Progenitor cell of endocrine pancreas (in vitro differentiated cells): ENCODE results near the gene TES. TPM values are rescaled to one million over a fixed set of nuclear protein-coding genes. Genes with fewer than 3 reads are reported as not detected.

Source experiments
- DNase-seq: peaks from one replicate; pipeline ENCODE4 v3.0.0; 2021; ENCODE audit warnings: low spot score; ENCODE audit not compliant: unreplicated experiment
- H3K27ac Mint-ChIP-seq: 2 replicates; pipeline ENCODE4 v1.8.0; 2021; ENCODE audit warnings: mild to moderate bottlenecking, moderate library complexity, mixed read lengths
- H3K27me3 Mint-ChIP-seq: 2 replicates; pipeline ENCODE4 v1.8.0; 2021; ENCODE audit warnings: mixed read lengths
- H3K36me3 Mint-ChIP-seq: 2 replicates; pipeline ENCODE4 v1.8.0; 2022; ENCODE audit warnings: mixed read lengths; ENCODE audit not compliant: insufficient read depth
- H3K4me1 Mint-ChIP-seq: 2 replicates; pipeline ENCODE4 v1.8.0; 2021; ENCODE audit warnings: low read depth, mixed read lengths
- H3K4me3 Mint-ChIP-seq: 2 replicates; pipeline ENCODE4 v1.8.0; 2021; ENCODE audit warnings: low read depth, mild to moderate bottlenecking, moderate library complexity, mixed read lengths
- H3K9me3 Mint-ChIP-seq: 2 replicates; pipeline ENCODE4 v1.8.0; 2021; ENCODE audit warnings: low read depth, mixed read lengths
- total RNA-seq: library from RNA; stranded (reverse); gene quantifications from 2 replicates; pipeline ENCODE4 v1.2.1, GENCODE V29; 2021
- TF ChIP-seq, protein P1 (sequence below): fragments of 200-600 bp; sonication (generic); IDR thresholded peaks from one replicate; pipeline ENCODE4 v1.5.0; 2021; ENCODE audit warnings: antibody characterized with exemption, mild to moderate bottlenecking; ENCODE audit not compliant: unreplicated experiment

Gene TES
- total RNA-seq, 1 donor from 2014 or later = 123 TPM

DNA sequence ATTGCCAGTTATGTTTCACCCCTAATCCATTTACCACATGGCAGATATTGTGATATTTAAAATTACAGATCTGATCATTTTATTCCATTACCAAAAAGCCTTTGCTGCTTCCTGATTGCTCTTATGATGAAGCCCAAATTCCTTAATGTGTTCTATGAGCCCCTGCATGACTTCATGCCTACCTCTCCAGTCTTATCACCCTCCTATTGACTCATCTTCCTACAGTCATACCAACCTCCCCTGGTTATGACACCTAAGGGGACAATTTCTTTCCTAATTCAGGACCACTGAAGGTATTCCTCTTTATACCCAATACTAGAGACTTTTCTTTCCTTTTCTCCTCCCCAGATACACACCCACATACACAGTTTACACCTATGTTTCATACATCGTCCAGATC, 36.0 kb downstream of the TES start:
- TF ChIP-seq, protein P1, sequence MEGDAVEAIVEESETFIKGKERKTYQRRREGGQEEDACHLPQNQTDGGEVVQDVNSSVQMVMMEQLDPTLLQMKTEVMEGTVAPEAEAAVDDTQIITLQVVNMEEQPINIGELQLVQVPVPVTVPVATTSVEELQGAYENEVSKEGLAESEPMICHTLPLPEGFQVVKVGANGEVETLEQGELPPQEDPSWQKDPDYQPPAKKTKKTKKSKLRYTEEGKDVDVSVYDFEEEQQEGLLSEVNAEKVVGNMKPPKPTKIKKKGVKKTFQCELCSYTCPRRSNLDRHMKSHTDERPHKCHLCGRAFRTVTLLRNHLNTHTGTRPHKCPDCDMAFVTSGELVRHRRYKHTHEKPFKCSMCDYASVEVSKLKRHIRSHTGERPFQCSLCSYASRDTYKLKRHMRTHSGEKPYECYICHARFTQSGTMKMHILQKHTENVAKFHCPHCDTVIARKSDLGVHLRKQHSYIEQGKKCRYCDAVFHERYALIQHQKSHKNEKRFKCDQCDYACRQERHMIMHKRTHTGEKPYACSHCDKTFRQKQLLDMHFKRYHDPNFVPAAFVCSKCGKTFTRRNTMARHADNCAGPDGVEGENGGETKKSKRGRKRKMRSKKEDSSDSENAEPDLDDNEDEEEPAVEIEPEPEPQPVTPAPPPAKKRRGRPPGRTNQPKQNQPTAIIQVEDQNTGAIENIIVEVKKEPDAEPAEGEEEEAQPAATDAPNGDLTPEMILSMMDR = no peak
- Mint-ChIP-seq H3K36me3 (peaks cover 62% of the 10 kb centered on the region), H3K4me3 (no peak overlapping the region), H3K9me3 (peaks cover 17% of the 10 kb centered on the region), H3K4me1 (no peaks in the 10 kb centered on the region), H3K27me3 (no peaks in the 10 kb centered on the region), H3K27ac (peak overlapping the region; percentile 6)
- DNase-seq = no peak

DNA sequence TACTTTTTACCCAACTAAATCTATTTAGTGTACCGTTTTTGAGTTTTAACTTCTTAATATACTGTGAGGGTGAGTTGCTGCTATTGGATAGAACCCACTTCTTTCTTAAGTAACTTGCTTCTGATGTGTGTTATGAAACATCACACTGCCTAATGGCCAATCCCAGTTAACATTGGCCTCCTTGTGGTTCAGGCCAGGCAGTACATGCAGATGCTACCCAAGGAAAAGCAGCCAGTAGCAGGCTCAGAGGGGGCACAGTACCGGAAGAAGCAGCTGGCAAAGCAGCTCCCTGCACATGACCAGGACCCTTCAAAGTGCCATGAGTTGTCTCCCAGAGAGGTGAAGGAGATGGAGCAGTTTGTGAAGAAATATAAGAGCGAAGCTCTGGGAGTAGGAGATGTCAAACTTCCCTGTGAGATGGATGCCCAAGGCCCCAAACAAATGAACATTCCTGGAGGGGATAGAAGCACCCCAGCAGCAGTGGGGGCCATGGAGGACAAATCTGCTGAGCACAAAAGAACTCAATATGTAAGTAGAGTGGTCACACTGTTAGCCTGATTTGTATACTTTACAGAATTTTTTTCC, 39.7 kb downstream of the TES start:
- Mint-ChIP-seq H3K4me3 (no peak overlapping the region), H3K27ac (no peak overlapping the region), H3K27me3 (no peaks in the 10 kb centered on the region), H3K4me1 (no peaks in the 10 kb centered on the region), H3K9me3 (peaks cover 9% of the 10 kb centered on the region), H3K36me3 (peaks cover 57% of the 10 kb centered on the region)
- no peak for DNase-seq
- TF ChIP-seq, protein P1 = peak; percentile 54

- Mint-ChIP-seq H3K4me3 (no peak overlapping the region), H3K4me1 (no peaks in the 10 kb centered on the region), H3K27me3 (no peaks in the 10 kb centered on the region), H3K9me3 (peaks cover 3% of the 10 kb centered on the region), H3K27ac (no peak overlapping the region), H3K36me3 (peaks cover 47% of the 10 kb centered on the region)
- DNase-seq = no peak
- TF ChIP-seq, protein P1 = no peak
Measured at GRCh38 chr7:116251675-116252074, 41.3 kb downstream of the TES start.

DNA sequence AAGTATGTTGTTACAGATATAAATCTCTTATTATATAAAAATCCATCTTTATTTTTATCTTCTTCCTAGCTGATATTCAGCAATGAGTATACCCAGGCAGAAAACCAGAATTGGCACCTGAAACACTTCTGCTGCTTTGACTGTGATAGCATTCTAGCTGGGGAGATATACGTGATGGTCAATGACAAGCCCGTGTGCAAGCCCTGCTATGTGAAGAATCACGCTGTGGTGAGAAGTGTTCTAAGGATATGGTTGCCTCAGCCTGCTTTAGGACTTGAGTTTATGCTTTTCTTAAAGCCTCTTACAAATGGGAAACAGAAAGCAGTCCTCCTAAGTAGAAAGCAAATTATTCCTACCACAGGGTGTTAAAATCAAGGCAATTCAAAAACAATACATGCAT, 41.9 kb downstream of the TES start:
- Mint-ChIP-seq H3K4me3 (no peak overlapping the region), H3K36me3 (peaks cover 45% of the 10 kb centered on the region), H3K9me3 (peaks cover 3% of the 10 kb centered on the region), H3K27ac (no peak overlapping the region), H3K27me3 (no peaks in the 10 kb centered on the region), H3K4me1 (no peaks in the 10 kb centered on the region)
- TF ChIP-seq, protein P1 = no peak
- DNase-seq = no peak

DNA sequence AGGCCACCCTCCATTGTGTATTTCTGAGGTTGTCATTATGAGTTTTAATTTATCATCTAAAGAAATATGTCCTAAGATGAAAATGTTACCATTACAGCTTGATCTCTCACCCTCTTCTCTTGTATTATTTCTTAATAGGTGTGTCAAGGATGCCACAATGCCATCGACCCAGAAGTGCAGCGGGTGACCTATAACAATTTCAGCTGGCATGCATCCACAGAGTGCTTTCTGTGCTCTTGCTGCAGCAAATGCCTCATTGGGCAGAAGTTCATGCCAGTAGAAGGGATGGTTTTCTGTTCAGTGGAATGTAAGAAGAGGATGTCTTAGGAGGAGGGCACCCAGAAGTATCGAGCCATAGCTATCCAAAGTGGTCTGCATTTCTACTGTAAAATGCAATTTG, 46.8 kb downstream of the TES start:
- Mint-ChIP-seq H3K9me3 (no peaks in the 10 kb centered on the region), H3K36me3 (peaks cover 26% of the 10 kb centered on the region), H3K4me3 (no peak overlapping the region), H3K27ac (no peak overlapping the region), H3K27me3 (no peaks in the 10 kb centered on the region), H3K4me1 (peaks cover 4% of the 10 kb centered on the region)
- DNase-seq = no peak
- TF ChIP-seq, protein P1 = no peak
